ENCODE data around the gene LMBR1L. TPM values are rescaled to one million over a fixed set of nuclear protein-coding genes. Genes with fewer than 3 reads are reported as not detected.
A peak's percentile ranks its signal among the peaks of the same experiment; 100 is the strongest.
"Not testable (repeated sequence)": the region's sequence is repeated elsewhere in the genome, so short reads cannot be mapped to it uniquely, and the experiment has no call there.

Gene LMBR1L
- total and polyA plus RNA-seq, 11 donors, result 10.4 to 43.5 (median 26.6) TPM

GRCh38 chr12:49137476-49137875, 26.8 kb upstream of the LMBR1L start:
- TF ChIP-seq POLR2A (IDR thresholded peaks at IDR 0.05), result no peak
- no peak for TF ChIP-seq CTCF (IDR thresholded peaks at IDR 0.05)
- intact Hi-C loops (cut with DNase I), result loop anchor here in 2 of 10 donors (5.0 kb wide), 2 partner anchors 40 to 45 kb away; no protein-coding TSS in a partner anchor
- DNase-seq (no peak), ATAC-seq (no peak)
- H3K4me3 ChIP-seq, result no peak overlapping the region
- no peaks in the 10 kb centered on the region for H3K27me3 ChIP-seq
- no peaks in the 10 kb centered on the region for H3K9me3 ChIP-seq
- no peak overlapping the region for H3K27ac ChIP-seq
- WGBS, 4 donors, result 83 to 100% (median 96%) methylated on average over 1 of the region's 1 CpG
- H3K4me1 ChIP-seq, result peaks cover 0 to 15% (median 6%) of the 10 kb centered on the region in 12 donors
- no peaks in the 10 kb centered on the region for H3K36me3 ChIP-seq

- H3K27me3 ChIP-seq, H3K27ac ChIP-seq, H3K4me3 ChIP-seq, H3K9me3 ChIP-seq, ATAC-seq, H3K36me3 ChIP-seq, DNase-seq: not testable (repeated sequence)
- H3K4me1 ChIP-seq, result peaks cover 0 to 20% (median 11%) of the 10 kb centered on the region in 12 donors
- 87 to 97% (median 94%) methylated on average over 3 of the region's 3 CpGs for WGBS, 4 donors
- intact Hi-C loops (cut with DNase I), result loop anchor here in 2 of 10 donors (5.0 kb wide), 2 partner anchors 40 to 45 kb away; no protein-coding TSS in a partner anchor
These were observed 26.4 kb upstream of the LMBR1L start for GRCh38 chr12:49136997-49137396.

- intact Hi-C loops (cut with DNase I), result loop anchor here in 3 of 10 donors (5.0 kb wide), 2 partner anchors 54 to 99 kb away; partner anchors contain the start of gene TUBA1A (in 2 of the 3)
- Histone ChIP-seq H3K4me3 (peak overlapping the region in 1 of 12 donors; percentile 100), H3K9me3 (no peaks in the 10 kb centered on the region), H3K27me3 (no peaks in the 10 kb centered on the region), H3K4me1 (peaks cover 4 to 44% (median 25%) of the 10 kb centered on the region in 12 donors), H3K36me3 (peaks cover 0 to 16% (median 11%) of the 10 kb centered on the region in 9 donors), H3K27ac (peak overlapping the region in 6 of 12 donors; percentile 32 to 100 (median 100))
- no peak for TF ChIP-seq POLR2A (IDR thresholded peaks at IDR 0.05)
- no peak for TF ChIP-seq CTCF (IDR thresholded peaks at IDR 0.05)
- ATAC-seq (no peak), DNase-seq (no peak)
- 84 to 95% (median 89%) methylated on average over 10 of the region's 10 CpGs for WGBS, 4 donors
These were observed 22.9 kb upstream of the LMBR1L start for GRCh38 chr12:49133590-49133989.

GRCh38 chr12:49133014-49133413, 22.4 kb upstream of the LMBR1L start:
- peaks cover 0 to 19% (median 14%) of the 10 kb centered on the region in 9 donors for H3K36me3 ChIP-seq
- peak overlapping the region in 9 of 12 donors; percentile 32 to 100 (median 100) for H3K27ac ChIP-seq
- intact Hi-C loops (cut with DNase I), result loop anchor here in 3 of 10 donors (5.0 kb wide), 2 partner anchors 54 to 99 kb away; partner anchors contain the start of gene TUBA1A (in 2 of the 3)
- ATAC-seq (no peak), DNase-seq (no peak)
- WGBS, 4 donors, result 68 to 75% (median 71%) methylated on average over 5 of the region's 5 CpGs
- TF ChIP-seq POLR2A (IDR thresholded peaks at IDR 0.05) (no peak), CTCF (IDR thresholded peaks at IDR 0.05) (no peak)
- peaks cover 4 to 44% (median 25%) of the 10 kb centered on the region in 12 donors for H3K4me1 ChIP-seq
- H3K27me3 ChIP-seq, result no peaks in the 10 kb centered on the region
- no peaks in the 10 kb centered on the region for H3K9me3 ChIP-seq
- H3K4me3 ChIP-seq, result peak overlapping the region in 7 of 12 donors; percentile 69 to 100 (median 99)
